Large intestine (tissue), 3 donors: ENCODE results near the gene PSMG3. TPM values are rescaled to one million over a fixed set of nuclear protein-coding genes. Genes with fewer than 3 reads are reported as not detected.

ENCODE experiments used
- DNase-seq, 2 donors: peaks; one replicate each; pipeline versions ENCODE4 v3.0.0 to v3.0.0-alpha.2; 2013
- H3K27ac ChIP-seq: one replicate; pipeline ENCODE4 v1.5.1; 2013; ENCODE audit warnings: low read length
- H3K27me3 ChIP-seq: 2 replicates; pipeline ENCODE4 v1.6.1; 2013; ENCODE audit warnings: low read length; ENCODE audit not compliant: control insufficient read depth, insufficient read depth
- H3K36me3 ChIP-seq: 2 replicates; pipeline ENCODE4 v1.6.1; 2013; ENCODE audit warnings: low read length; ENCODE audit not compliant: control insufficient read depth, insufficient read depth
- H3K4me1 ChIP-seq: one replicate; pipeline ENCODE4 v1.6.1; 2013; ENCODE audit warnings: low read length; ENCODE audit not compliant: control insufficient read depth, insufficient read depth
- H3K4me3 ChIP-seq: one replicate; pipeline ENCODE4 v1.5.1; 2013; ENCODE audit warnings: low read length
- H3K9me3 ChIP-seq: one replicate; pipeline ENCODE4 v1.6.1; 2013; ENCODE audit warnings: mild to moderate bottlenecking, low read depth, low read length, moderate library complexity; ENCODE audit not compliant: control insufficient read depth
- WGBS: methylation state at CpG from one replicate; pipeline ENCODE4 v1.1.5; 2013; ENCODE audit warnings: low lambda C conversion rate; ENCODE audit not compliant: insufficient coverage; 5-methylcytosine and 5-hydroxymethylcytosine counted together
- polyA plus RNA-seq: library from polyadenylated mRNA; unstranded; fragments of 120-200 nt; gene quantifications from one replicate; pipeline ENCODE4 v1.2.1, GENCODE V29; 2013

PSMG3 gene
- polyA plus RNA-seq, 1 donor, result 31.7 TPM

GRCh38 chr7:1544896-1545416 lies 24.9 kb downstream of the PSMG3 start:
- Histone ChIP-seq H3K9me3 (peaks cover 5% of the 10 kb centered on the region), H3K36me3 (peaks cover 67% of the 10 kb centered on the region), H3K4me1 (peaks cover 4% of the 10 kb centered on the region), H3K27me3 (no peaks in the 10 kb centered on the region), H3K27ac (no peak overlapping the region), H3K4me3 (no peak overlapping the region)
- WGBS, result no CpG with 5 or more reads among the region's 16 CpGs
- no peak for DNase-seq

- peaks cover 8% of the 10 kb centered on the region for H3K9me3 ChIP-seq
- WGBS, result no CpG with 5 or more reads among the region's 41 CpGs
- no peaks in the 10 kb centered on the region for H3K27me3 ChIP-seq
- peaks cover 4% of the 10 kb centered on the region for H3K4me1 ChIP-seq
- H3K4me3 ChIP-seq, result no peak overlapping the region
- no peak for DNase-seq
- no peak overlapping the region for H3K27ac ChIP-seq
- peaks cover 67% of the 10 kb centered on the region for H3K36me3 ChIP-seq
Measured at GRCh38 chr7:1544178-1544895, 25.5 kb downstream of the PSMG3 start.

GRCh38 chr7:1543826-1544177 lies 26.0 kb downstream of the PSMG3 start:
- WGBS, result no CpG with 5 or more reads among the region's 6 CpGs
- H3K4me1 ChIP-seq, result peaks cover 4% of the 10 kb centered on the region
- no peak overlapping the region for H3K27ac ChIP-seq
- DNase-seq, result no peak
- H3K36me3 ChIP-seq, result peaks cover 67% of the 10 kb centered on the region
- no peaks in the 10 kb centered on the region for H3K27me3 ChIP-seq
- H3K9me3 ChIP-seq, result peaks cover 8% of the 10 kb centered on the region
- H3K4me3 ChIP-seq, result no peak overlapping the region

GRCh38 chr7:1542841-1543747 lies 26.7 kb downstream of the PSMG3 start:
- Histone ChIP-seq H3K27me3 (no peaks in the 10 kb centered on the region), H3K27ac (no peak overlapping the region)
- DNase-seq, result no peak

GRCh38 chr7:1542329-1542728 lies 27.5 kb downstream of the PSMG3 start:
- WGBS, result no CpG with 5 or more reads among the region's 21 CpGs
- Histone ChIP-seq H3K27me3 (no peaks in the 10 kb centered on the region), H3K9me3 (peaks cover 14% of the 10 kb centered on the region), H3K27ac (no peak overlapping the region), H3K36me3 (peaks cover 52% of the 10 kb centered on the region), H3K4me1 (peaks cover 16% of the 10 kb centered on the region), H3K4me3 (no peak overlapping the region)
- DNase-seq, result no peak

More at GRCh38 chr7:1542841-1543747, 26.7 kb downstream of the PSMG3 start:
- H3K4me3 ChIP-seq, result no peak overlapping the region
- no CpG with 5 or more reads among the region's 38 CpGs for WGBS
- peaks cover 8% of the 10 kb centered on the region for H3K9me3 ChIP-seq
- H3K4me1 ChIP-seq, result peaks cover 8% of the 10 kb centered on the region
- peaks cover 59% of the 10 kb centered on the region for H3K36me3 ChIP-seq

GRCh38 chr7:1541431-1542162 lies 28.2 kb downstream of the PSMG3 start:
- no peak for DNase-seq
- Histone ChIP-seq H3K36me3 (peaks cover 45% of the 10 kb centered on the region), H3K9me3 (peaks cover 17% of the 10 kb centered on the region), H3K27ac (no peak overlapping the region), H3K4me1 (peaks cover 22% of the 10 kb centered on the region), H3K27me3 (no peaks in the 10 kb centered on the region), H3K4me3 (no peak overlapping the region)
- WGBS, result no CpG with 5 or more reads among the region's 33 CpGs

GRCh38 chr7:1540776-1541271 lies 29.0 kb downstream of the PSMG3 start:
- peaks cover 27% of the 10 kb centered on the region for H3K4me1 ChIP-seq
- no CpG with 5 or more reads among the region's 31 CpGs for WGBS
- H3K27me3 ChIP-seq, result no peaks in the 10 kb centered on the region
- H3K9me3 ChIP-seq, result peaks cover 17% of the 10 kb centered on the region
- H3K27ac ChIP-seq, result no peak overlapping the region
- no peak overlapping the region for H3K4me3 ChIP-seq
- H3K36me3 ChIP-seq, result peaks cover 42% of the 10 kb centered on the region
- DNase-seq, result no peak

- Histone ChIP-seq H3K36me3 (peaks cover 45% of the 10 kb centered on the region), H3K4me1 (peaks cover 24% of the 10 kb centered on the region), H3K9me3 (peaks cover 17% of the 10 kb centered on the region), H3K27me3 (no peaks in the 10 kb centered on the region), H3K4me3 (no peak overlapping the region), H3K27ac (no peak overlapping the region)
- WGBS, result 100% methylated on average over 1 of the region's 73 CpGs
- DNase-seq, result no peak
Measured at GRCh38 chr7:1539882-1540775, 29.7 kb downstream of the PSMG3 start.

- WGBS, result no CpG with 5 or more reads among the region's 36 CpGs
- peaks cover 24% of the 10 kb centered on the region for H3K4me1 ChIP-seq
- peaks cover 52% of the 10 kb centered on the region for H3K36me3 ChIP-seq
- H3K27me3 ChIP-seq, result no peaks in the 10 kb centered on the region
- no peak overlapping the region for H3K4me3 ChIP-seq
- no peak overlapping the region for H3K27ac ChIP-seq
- DNase-seq, result no peak
- peaks cover 17% of the 10 kb centered on the region for H3K9me3 ChIP-seq
Measured at GRCh38 chr7:1539181-1539881, 30.5 kb downstream of the PSMG3 start.
